Lung (tissue), 12 donors: ENCODE data around the gene MTHFD2. TPM values are rescaled to one million over a fixed set of nuclear protein-coding genes. Genes with fewer than 3 reads are reported as not detected.
"Not testable (repeated sequence)": the region's sequence is repeated elsewhere in the genome, so short reads cannot be mapped to it uniquely, and the experiment has no call there.

ENCODE experiments used
- ATAC-seq: fragments of 200-7000 bp; cut with Tn5 transposase; one replicate; pipeline ENCODE4 v1.9.1; 2020; ENCODE audit warnings: moderate number of reproducible peaks; ENCODE audit not compliant: insufficient read depth, low FRiP score
- DNase-seq, 3 donors: peaks; one replicate each; pipeline ENCODE4 v3.0.0-alpha.2; 2013 to 2017
- H3K27ac ChIP-seq, 2 donors: one replicate each; pipeline ENCODE4 v1.5.1; 2013; ENCODE audit warnings: mild to moderate bottlenecking in 2 of 2, moderate library complexity in 2 of 2, control low read depth in 1 of 2, inconsistent platforms in 1 of 2, low read depth in 1 of 2, low read length in 1 of 2
- H3K27me3 ChIP-seq, 3 donors: one replicate each; pipeline ENCODE4 v1.5.1; 2013; ENCODE audit warnings: low read length in 2 of 3; ENCODE audit not compliant: control insufficient read depth in 3 of 3, insufficient read depth in 3 of 3
- H3K36me3 ChIP-seq, 4 donors: one replicate each; pipeline ENCODE4 v1.5.1; 2013; ENCODE audit warnings: low read length in 4 of 4, mild to moderate bottlenecking in 1 of 4, moderate library complexity in 1 of 4; ENCODE audit not compliant: control insufficient read depth in 4 of 4, insufficient read depth in 4 of 4
- H3K4me1 ChIP-seq, 5 donors: one replicate each; pipeline ENCODE4 v1.5.1; 2013; ENCODE audit warnings: low read length in 5 of 5, mild to moderate bottlenecking in 2 of 5, moderate library complexity in 1 of 5; ENCODE audit not compliant: control insufficient read depth in 5 of 5, insufficient read depth in 5 of 5
- H3K4me3 ChIP-seq: one replicate; pipeline ENCODE4 v1.5.1; 2013; ENCODE audit warnings: mild to moderate bottlenecking, control low read depth, moderate library complexity
- H3K9ac ChIP-seq, 2 donors: one replicate each; pipeline ENCODE4 v1.5.1; 2013; ENCODE audit warnings: low read length in 2 of 2, control low read depth in 1 of 2; ENCODE audit not compliant: insufficient read depth in 1 of 2
- H3K9me3 ChIP-seq, 4 donors: one replicate each; pipeline ENCODE4 v1.5.1; 2013; ENCODE audit warnings: low read length in 3 of 4, mild to moderate bottlenecking in 1 of 4, moderate library complexity in 1 of 4; ENCODE audit not compliant: control insufficient read depth in 4 of 4, insufficient read depth in 3 of 4
- CTCF ChIP-seq: IDR thresholded peaks from 2 replicates; pipeline ENCODE4 v1.5.1; 2012; ENCODE audit warnings: mild to moderate bottlenecking; ENCODE audit errors: control extremely low read depth, extremely low read depth
- WGBS, 2 donors: extraction: QIAGEN DNeasy Blood & Tissue Kit; methylation state at CpG; one replicate each; pipeline ENCODE4 v1.1.7; 2013; 5-methylcytosine and 5-hydroxymethylcytosine counted together
- polyA plus RNA-seq, 2 donors: library from polyadenylated mRNA; stranded (reverse); fragments of 200-250 nt; gene quantifications; one replicate each; pipeline ENCODE4 v1.2.1, GENCODE V29; 2013
- total RNA-seq, 2 donors: library from RNA; depleted of rRNA in 1 of 2; stranded (reverse); fragments of >200 nt in 1 of 2; gene quantifications; one replicate each; pipeline ENCODE4 v1.2.1, GENCODE V29; 2014 to 2021
- donor health status: control.
- donor health status: control.
- donor health status: Bipolar disorder and iron deficiency.
- donor health status: healthy.
- donor health status: DM: yes; HTN: yes; CAD: no.

The MTHFD2 gene
- total and polyA plus RNA-seq, 4 donors = 20.9 to 88.1 (median 58.2) TPM

GRCh38 chr2:74226648-74227213 lies 28.3 kb downstream of the MTHFD2 start:
- ATAC-seq = no peak
- no peak for TF ChIP-seq CTCF
- WGBS, 2 donors = 91 to 95% methylated on average over 21 of the region's 21 CpGs
- Histone ChIP-seq H3K4me1 (peaks cover 0 to 3% (median 0%) of the 10 kb centered on the region in 5 donors), H3K27me3 (no peaks in the 10 kb centered on the region), H3K9me3 (no peaks in the 10 kb centered on the region), H3K9ac (no peak overlapping the region), H3K36me3 (peaks cover 0 to 4% (median 0%) of the 10 kb centered on the region in 4 donors), H3K27ac (peak overlapping the region in 1 of 2 donors; percentile 14), H3K4me3 (no peak overlapping the region)
- DNase-seq = no peak

GRCh38 chr2:74227646-74228045 lies 29.2 kb downstream of the MTHFD2 start:
- TF ChIP-seq CTCF = no peak
- WGBS, 2 donors = 90 to 94% methylated on average over 5 of the region's 5 CpGs
- no peaks in the 10 kb centered on the region for H3K27me3 ChIP-seq
- DNase-seq (no peak), ATAC-seq (no peak)
- H3K9me3 ChIP-seq = no peaks in the 10 kb centered on the region
- H3K9ac ChIP-seq = no peak overlapping the region
- H3K4me1 ChIP-seq = peaks cover 0 to 3% (median 0%) of the 10 kb centered on the region in 5 donors
- no peak overlapping the region for H3K4me3 ChIP-seq
- peaks cover 0 to 7% (median 0%) of the 10 kb centered on the region in 4 donors for H3K36me3 ChIP-seq
- H3K27ac ChIP-seq = no peak overlapping the region

GRCh38 chr2:74228772-74229171 lies 30.4 kb downstream of the MTHFD2 start:
- Histone ChIP-seq H3K4me1 (peaks cover 0 to 3% (median 0%) of the 10 kb centered on the region in 5 donors), H3K9ac (no peak overlapping the region), H3K4me3 (no peak overlapping the region), H3K9me3 (no peaks in the 10 kb centered on the region), H3K36me3 (peaks cover 0 to 7% (median 0%) of the 10 kb centered on the region in 4 donors), H3K27ac (no peak overlapping the region), H3K27me3 (no peaks in the 10 kb centered on the region)
- ATAC-seq (no peak), DNase-seq (no peak)
- no peak for TF ChIP-seq CTCF
- 92% methylated on average over 4 of the region's 4 CpGs for WGBS, 2 donors

- 95 to 96% methylated on average over 5 of the region's 5 CpGs for WGBS, 2 donors
- not testable (repeated sequence) for H3K36me3 ChIP-seq, H3K27me3 ChIP-seq, H3K27ac ChIP-seq, ATAC-seq, H3K9me3 ChIP-seq, H3K4me3 ChIP-seq, DNase-seq, H3K4me1 ChIP-seq, H3K9ac ChIP-seq
Observed at GRCh38 chr2:74229865-74230264, 31.4 kb downstream of the MTHFD2 start.
